Activated CD4-positive, alpha-beta T cell treated with anti-CD3 and anti-CD28 coated beads, Interleukin-2, amount 50 U/mL, for 24 hours (primary cell): Measurements from ENCODE around the gene ACOX1.
A peak's percentile ranks its signal among the peaks of the same experiment; 100 is the strongest.

Experiments used
- DNase-seq, 2 donors: peaks; one replicate each; pipeline ENCODE4 v3.0.0-alpha.2; 2020; ENCODE audit warnings: low read depth in 1 of 2, low spot score in 1 of 2

The ACOX1 gene

DNA sequence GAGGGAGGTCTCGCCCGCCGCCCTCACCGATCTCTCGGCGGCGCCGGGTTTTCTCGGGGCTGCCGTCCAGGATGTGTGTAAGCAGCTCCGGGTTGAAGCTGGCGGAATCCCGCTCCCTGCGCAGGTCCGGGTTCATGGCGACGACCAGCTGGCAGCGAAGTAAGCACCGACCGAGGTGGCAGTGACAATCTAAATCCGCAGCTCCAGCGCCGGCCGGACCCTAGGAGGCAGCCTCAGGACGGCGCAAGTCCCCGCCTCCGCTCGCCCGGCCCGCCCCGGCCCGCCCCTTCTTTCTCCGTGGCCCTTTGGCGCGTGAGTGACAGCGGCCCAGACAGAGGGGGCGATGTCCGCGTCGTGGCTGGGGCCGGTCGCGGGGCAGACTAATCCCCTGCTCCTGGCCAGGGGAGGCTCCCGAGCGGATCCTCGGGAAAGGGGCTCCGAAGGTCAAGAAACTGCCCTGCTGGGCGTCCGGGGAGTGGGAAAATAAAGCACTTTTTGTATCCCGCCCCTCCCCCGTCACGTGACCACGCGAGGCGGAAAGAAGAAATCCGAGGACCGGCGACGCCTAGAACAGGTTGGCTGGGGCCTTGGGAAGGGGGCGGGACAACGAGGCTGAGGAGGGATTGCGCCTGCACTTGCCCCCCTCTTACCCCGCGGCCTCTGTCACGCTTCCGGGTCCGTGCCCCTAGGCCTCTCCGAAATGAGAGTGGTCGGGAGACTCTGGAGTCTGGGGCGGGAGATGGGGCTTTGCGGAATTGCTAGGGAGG is at the start of gene ACOX1, which contains the start of gene TEN1:
ACOX1 (minus strand) TSS at position 229 of the 767 bp plus-strand sequence; CDS start at position 136, 93 bp downstream.
TEN1 (plus strand) TSS at position 303 of the 767 bp plus-strand sequence. CDS start 6,953 bp downstream, outside the sequence.
- DNase-seq, result peak; percentile 87 to 95

GRCh38 chr17:76027159-76027839 is 48.3 kb upstream of the ACOX1 start, which contains the start of gene EVPL:
Gene EVPL (minus strand): TSS chr17:76027306. CDS start chr17:76027198, 108 bp downstream.
- no peak for DNase-seq

GRCh38 chr17:76026714-76027158 is 47.8 kb upstream of the ACOX1 start:
- DNase-seq, result no peak

DNA sequence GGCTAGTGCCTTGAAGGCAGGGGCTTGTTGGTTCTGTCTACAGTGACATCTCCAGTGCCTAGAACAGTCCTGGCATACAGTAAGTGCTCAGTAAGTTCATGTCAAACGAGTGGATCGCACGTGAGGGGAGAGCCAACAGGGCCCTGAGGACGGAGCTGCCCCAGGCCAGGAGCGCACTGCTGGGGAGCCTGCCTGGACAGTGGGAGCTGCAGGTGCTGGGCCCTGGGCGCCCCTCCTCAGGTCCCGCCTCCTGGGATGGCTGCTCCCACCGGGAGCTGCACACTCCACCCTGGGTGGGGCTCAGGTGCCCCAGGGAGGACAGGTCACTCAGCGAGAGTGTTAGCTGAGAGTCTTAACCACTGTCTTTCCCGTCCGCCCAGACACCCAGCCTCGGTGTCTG is 46.3 kb upstream of the ACOX1 start:
- no peak for DNase-seq

DNA sequence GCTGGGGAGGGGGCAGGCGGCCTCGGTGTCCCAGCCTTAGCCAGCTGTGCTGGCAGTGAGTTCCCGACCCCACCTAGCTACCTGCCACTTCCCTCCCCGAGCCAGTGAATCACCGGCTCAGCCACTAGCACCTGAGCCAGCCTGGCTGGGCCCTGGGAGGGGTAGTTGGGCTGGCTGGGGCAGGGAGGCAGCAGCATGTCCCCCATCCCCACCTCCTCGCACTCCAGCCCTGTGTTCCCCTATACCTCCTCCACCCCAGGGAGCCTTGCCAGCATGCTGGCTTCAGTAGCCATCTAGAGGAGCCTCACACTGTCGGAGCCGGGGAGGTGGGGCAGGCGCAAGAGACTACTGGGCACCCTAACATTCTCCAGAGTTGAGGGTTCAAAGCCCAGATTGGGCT is 45.4 kb upstream of the ACOX1 start:
- DNase-seq, result no peak

- no peak for DNase-seq
These were observed 44.9 kb upstream of the ACOX1 start for GRCh38 chr17:76023900-76024237.

DNA sequence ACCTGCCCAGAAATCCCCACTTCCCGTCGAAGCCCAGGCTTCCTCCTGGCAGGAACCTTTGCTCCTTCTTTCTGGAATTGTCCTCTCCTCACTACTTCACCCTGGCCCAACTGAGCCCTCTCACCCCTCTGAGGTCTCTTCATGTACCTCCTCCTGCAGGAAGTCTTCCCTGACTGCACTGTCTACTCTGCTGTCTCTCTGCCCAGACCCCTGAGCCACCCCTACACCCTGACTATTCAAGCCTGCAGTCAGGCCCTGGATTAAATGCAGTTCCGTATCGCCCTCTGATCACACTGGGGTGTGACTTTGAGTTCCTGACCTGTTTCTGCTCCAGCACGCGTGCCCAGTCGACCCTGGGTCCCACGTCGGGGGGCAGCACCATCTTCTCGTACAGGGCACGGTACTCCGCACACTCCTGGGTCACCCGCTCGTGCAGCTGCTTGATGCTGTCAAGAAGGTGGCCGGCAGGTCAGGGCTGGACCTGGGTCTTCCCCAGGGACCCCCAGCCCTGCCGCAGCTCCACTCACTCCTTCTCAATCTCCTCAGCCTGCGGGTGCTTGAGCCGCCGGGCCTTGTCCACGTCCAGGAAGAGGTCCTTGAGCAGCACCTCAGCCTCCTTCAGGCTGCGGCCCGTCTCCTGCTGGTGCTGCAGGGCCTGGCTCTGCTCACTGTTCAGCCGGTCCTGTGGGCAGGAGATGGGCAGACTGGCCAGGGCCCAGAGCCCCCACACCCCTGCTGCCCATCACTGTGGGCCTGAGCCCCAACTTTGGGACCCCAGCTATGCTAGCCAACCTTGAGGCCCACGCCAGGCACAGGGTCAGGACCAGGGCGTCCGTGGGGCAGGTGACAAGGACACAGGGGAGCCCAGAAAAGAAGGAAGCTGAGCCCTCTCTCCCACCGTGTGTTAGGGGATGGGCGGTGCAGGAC is 44.3 kb upstream of the ACOX1 start:
- no peak for DNase-seq

- DNase-seq, result no peak
These were observed 43.3 kb upstream of the ACOX1 start for GRCh38 chr17:76022285-76022684.

DNA sequence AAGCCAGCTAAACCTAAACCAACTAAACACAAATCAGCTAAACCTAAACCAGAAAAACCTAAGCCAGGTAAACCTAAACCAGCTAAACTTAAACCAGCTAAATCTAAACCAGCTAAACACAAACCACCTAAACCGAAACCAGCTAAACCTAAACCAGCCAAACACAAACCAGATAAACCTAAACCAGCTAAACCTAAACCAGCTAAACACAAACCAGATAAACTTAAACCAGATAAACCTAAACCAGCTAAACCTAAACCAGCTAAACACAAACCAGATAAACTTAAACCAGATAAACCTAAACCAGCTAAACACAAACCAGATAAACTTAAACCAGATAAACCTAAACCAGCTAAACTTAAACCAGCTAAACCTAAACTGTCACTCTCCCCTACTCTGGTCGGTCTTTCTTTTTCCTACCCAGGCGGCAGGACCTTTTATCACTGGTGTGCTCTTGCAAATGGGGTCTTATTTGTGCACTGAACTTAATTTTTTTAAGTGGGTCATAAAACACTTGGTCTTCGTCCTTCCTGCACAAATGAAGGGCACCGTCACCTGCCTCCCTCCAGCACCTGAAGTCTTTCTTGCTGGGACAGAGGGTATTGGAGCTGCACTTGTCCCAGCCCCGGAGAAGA is 41.0 kb upstream of the ACOX1 start:
- DNase-seq, result no peak

DNA sequence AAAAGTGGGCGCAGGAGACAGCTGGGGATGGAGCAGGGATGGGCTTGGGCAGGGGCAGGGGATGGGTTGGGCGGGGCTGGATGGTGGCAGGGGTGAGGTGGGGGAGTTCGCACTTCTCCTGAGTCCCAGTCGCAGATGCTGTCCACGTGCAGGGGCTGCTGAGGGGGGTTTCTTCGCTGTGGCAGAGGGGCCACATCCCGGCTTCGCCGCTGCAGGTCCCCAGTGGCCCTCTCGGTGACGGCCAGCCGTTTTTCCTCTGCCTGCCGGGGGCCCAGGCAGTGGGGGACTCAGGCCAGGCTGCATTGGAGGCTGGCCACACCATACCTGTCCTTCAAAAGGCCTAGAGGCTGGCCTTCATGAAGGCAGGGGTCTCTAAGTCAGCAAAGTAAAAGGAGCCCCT is 39.8 kb upstream of the ACOX1 start:
- DNase-seq, result no peak

- no peak for DNase-seq
These were observed 39.3 kb upstream of the ACOX1 start for GRCh38 chr17:76018340-76018680.

DNA sequence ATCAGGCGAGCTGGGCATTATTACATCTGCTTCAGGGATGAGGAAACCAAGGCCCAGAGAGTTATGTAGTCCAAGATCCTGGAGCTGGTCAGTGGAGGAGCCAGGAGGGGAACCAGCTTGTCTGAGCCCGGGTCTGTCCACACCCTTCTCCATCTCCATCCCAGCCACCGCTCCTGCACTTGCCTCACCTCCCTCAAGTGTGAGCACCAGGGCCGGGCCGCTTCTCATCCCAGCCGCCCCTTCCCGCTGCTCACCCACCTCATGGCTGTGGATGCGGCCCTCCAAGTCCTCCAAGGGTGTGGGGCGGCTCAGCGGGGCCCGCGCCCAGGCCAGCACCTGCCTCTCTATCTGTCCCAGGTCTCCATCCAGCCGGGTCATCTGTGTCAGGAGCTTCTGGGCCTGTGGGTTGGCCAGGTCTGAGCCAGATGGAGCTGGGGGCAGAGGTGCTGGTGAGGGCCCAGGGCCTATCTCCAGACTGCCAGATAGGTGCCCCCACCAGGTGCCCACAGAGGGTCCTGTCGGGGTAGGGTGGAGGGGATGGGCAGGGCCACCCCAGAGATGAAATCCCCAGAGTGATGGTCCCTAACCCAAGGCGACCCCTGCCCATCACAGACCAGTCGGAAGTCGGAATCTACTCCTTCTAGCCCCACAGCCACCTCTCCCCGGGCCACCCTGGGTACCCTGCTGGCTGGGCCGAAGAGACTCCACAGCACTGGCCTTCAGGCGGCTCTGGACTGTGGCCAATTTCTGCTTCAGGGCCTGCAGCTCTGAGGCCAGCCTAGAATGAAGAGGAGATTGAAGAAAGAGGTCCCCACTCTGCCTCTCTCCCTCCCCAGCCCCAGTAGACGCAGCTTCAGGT is 38.7 kb upstream of the ACOX1 start:
- DNase-seq, result no peak

- no peak for DNase-seq
These were observed 35.9 kb upstream of the ACOX1 start for GRCh38 chr17:76014925-76015261.

DNA sequence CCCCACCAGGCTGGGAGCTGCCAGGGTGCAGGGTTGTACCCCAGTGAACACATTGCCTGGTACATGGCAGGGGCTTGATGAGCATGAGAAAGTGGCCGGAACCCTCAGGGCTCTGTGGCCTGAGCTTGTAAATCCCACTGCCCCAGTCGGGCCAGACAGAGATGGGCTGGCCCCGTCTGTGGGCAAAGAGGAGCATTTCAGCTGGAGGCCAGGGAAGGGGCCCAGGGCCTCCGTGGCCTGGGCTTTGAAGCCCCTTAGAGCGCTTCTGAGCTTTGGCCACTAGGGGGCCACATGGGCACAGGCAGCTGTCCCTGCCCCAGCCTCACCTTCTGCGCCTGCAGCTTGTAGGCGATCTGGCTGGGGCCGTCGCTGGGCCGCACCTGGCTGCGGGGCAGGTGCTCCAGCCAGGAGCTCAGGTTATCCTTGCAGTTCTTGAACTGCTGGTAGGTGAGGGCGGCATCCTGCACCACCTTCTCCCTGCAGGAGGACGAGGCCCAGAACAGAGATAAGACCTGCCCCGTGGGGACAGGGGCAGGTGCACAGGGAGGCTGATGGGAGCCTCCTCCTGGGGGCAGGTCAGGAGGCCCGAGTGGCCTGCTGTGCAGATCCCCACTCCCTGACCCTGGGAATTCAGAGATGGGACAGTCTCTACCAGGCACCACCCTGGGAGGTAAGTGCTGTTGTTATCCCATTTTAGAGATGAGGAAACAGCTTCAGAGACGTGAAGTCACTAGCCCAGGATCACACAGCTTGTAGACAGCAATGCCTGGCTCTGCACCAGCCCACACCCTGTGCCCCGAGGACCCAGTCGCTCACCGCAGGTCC is 35.3 kb upstream of the ACOX1 start:
- DNase-seq, result peak; percentile 50 to 74

DNA sequence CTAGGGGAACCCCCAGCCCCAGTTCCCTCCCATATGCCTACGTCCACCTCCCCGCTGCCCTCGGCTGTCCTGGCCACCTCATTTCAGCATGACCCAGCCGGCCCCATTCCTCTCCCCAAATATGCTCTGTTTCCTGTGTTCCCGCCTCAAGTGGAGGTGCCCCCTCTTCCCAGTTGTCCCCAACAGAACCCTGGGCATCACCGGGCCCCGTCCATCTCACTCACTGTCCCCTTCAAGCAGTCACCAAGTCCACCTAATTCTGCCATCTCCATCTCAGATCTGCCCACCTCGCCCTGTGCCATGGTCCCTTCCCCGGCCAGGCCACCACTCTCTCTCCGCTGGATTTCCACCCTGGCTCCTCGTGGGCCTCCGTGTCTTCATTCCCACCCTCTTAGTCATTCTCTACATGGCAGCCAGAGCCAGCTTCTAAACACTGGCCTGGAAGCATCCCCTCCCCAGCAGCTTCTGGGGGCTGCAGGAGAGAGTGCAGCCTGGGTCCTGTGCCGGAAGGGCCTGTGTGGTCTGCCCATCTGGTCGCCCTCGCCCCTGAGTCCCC is 34.5 kb upstream of the ACOX1 start:
- no peak for DNase-seq

- DNase-seq, result no peak
These were observed 33.0 kb upstream of the ACOX1 start for GRCh38 chr17:76011951-76012350.

GRCh38 chr17:76009969-76010661 is 31.1 kb upstream of the ACOX1 start:
- DNase-seq, result no peak

GRCh38 chr17:76009447-76009846 is 30.5 kb upstream of the ACOX1 start:
- no peak for DNase-seq
